NCI-H2171 treated with DMSO at 0.1 percent for 48 hours (cell line): Measurements from ENCODE around the gene PPP1R12B.
"Not testable (repeated sequence)": the region's sequence is repeated elsewhere in the genome, so short reads cannot be mapped to it uniquely, and the experiment has no call there.

ENCODE experiments used
- DNase-seq: peaks from one replicate; lab custom pipeline; 2025; lab: John Stamatoyannopoulos, UW

The PPP1R12B gene

DNA sequence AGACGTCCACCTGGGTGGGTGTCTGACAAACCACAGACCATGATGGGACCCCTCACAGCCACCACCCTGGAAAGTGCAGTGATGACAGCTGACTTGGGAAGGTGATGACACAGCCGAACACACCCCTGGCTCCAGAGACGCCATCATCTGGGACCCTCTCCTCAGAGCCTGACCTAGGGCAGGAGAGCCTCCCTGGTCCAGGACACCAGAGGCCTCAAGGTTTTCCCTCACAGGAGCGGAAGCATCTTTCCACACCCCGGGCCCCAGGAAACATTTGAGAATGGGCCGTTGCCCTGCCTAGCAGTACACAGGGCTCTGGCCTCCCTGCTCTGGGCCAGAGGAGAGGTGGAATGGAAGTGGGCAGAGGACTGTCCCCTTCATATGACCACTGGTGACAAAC lies 282.0 kb downstream of the PPP1R12B start:
- DNase-seq = no peak

DNA sequence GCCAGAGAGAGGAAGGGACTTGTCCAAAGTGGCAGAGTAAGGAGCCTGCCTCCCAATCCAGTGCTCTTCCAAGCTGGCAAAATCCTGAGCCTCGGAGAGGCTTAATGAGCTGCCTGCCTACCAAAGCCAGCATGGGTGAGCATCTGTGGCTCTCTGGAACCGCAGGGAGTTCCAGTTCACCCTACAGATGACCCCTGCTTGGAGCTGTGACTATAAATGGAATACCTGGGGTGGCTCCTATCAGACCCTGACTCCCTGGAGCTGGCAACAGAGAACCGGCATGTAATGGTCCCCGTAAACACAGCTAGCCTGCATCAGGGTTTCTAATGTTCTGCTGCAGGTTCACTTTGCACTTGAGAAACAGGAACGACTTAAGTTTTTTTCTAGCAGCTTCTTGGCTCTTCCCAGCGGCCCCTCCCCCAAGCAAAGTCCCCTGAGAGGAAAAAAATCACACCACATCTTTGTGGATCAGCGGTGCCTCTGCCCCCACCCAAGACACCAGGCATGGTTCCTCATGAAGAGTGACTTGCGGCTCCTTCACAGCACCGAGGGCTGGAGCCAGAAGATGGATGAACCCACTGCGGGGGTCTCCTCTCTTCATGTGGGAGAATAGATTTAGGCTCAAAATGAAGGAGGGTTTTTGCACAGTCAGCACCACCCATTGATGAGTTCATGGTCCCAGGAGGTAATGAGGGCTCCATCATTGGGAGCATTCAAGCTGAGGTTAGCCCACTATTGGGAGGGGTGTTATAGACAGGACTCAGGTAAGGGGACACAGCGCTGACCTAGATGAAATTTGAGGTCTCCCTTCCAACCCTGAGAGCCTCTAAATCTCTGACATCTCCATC lies 282.8 kb downstream of the PPP1R12B start:
- DNase-seq = no peak

DNA sequence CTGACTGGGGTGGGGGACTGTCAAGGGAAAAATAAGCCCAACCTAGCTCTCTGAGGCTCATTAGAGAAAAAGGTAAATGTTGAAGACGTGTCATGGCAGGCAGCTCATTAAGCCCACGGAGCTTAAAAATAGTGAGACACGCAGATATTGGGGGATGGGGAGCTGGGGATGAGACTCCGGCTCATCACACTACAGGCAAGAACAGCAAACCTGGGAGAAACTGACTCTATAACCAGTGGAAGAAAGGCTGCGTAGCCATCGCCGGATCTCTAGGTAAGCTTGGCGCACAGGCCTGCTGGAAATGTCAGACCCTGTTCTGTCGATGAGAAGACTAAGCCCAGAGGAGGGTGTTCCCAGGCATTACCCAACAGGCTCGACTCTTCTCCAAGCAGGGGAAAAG lies 283.7 kb downstream of the PPP1R12B start:
- no peak for DNase-seq

- DNase-seq = not testable (repeated sequence)
Measured at GRCh38 chr1:202636171-202636570, 287.7 kb downstream of the PPP1R12B start.

GRCh38 chr1:202637321-202638018 lies 289.0 kb downstream of the PPP1R12B start:
- not testable (repeated sequence) for DNase-seq

GRCh38 chr1:202638019-202638700 lies 289.7 kb downstream of the PPP1R12B start:
- peak; percentile 81 for DNase-seq

- DNase-seq = peak; percentile 58
Measured at GRCh38 chr1:202638701-202639305, 290.3 kb downstream of the PPP1R12B start.

DNA sequence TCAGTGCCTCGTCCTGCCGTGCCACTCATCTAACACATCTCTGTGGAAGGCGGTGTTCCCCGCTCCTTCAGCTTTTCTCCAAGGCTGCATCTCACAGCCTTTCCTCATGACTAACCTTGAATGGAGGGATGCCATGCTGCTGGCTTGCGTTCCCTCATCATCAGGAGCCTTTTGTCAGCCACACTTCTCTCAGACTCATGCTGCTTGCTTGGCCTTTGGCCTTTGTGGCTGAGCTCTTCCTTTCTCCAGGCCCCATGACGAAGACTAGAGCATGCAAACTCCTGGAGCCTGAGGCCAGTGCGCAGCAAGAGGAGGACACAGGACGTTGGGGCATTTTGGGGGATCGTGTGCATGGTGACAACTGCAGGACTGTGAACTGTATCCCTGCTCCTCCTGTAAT lies 291.0 kb downstream of the PPP1R12B start:
- DNase-seq = no peak

GRCh38 chr1:202642212-202642611 lies 293.7 kb downstream of the PPP1R12B start:
- no peak for DNase-seq
